Measurements from ENCODE around the gene PLIN5. TPM values are rescaled to one million over a fixed set of nuclear protein-coding genes. Genes with fewer than 3 reads are reported as not detected.

Gene PLIN5
- total RNA-seq, 4 donors from 2014 or later: 12.0 to 26.7 (median 19.1) TPM

GRCh38 chr19:4492337-4493103, 42.5 kb downstream of the PLIN5 start:
- TF ChIP-seq POLR2A (IDR thresholded peaks at IDR 0.05) (no peak), CTCF (IDR thresholded peaks at IDR 0.05) (no peak), EP300 (IDR thresholded peaks at IDR 0.05) (no peak)
- peaks cover 6 to 91% (median 14%) of the 10 kb centered on the region in 3 donors for H3K36me3 ChIP-seq
- 88 to 92% methylated on average over 3 of the region's 3 CpGs for WGBS, 2 donors

GRCh38 chr19:4491446-4491845, 43.6 kb downstream of the PLIN5 start:
- H3K4me1 ChIP-seq: no peaks in the 10 kb centered on the region
- H3K27me3 ChIP-seq: no peaks in the 10 kb centered on the region
- peaks cover 4 to 91% (median 13%) of the 10 kb centered on the region in 3 donors for H3K36me3 ChIP-seq
- TF ChIP-seq CTCF (IDR thresholded peaks at IDR 0.05): no peak
- TF ChIP-seq POLR2A (IDR thresholded peaks at IDR 0.05): no peak
- no peak for TF ChIP-seq EP300 (IDR thresholded peaks at IDR 0.05)
- H3K27ac ChIP-seq: no peak overlapping the region
- WGBS, 2 donors: 94 to 95% methylated on average over 21 of the region's 21 CpGs
- H3K9me3 ChIP-seq: no peaks in the 10 kb centered on the region
- H3K4me3 ChIP-seq: no peak overlapping the region
- no peak for DNase-seq (ENCODE audit: low spot score in 2 of 2)

More at GRCh38 chr19:4492337-4493103, 42.5 kb downstream of the PLIN5 start:
- Histone ChIP-seq H3K9me3 (no peaks in the 10 kb centered on the region), H3K27ac (no peak overlapping the region), H3K4me3 (no peak overlapping the region), H3K27me3 (no peaks in the 10 kb centered on the region), H3K4me1 (no peaks in the 10 kb centered on the region)
- DNase-seq (ENCODE audit: low spot score in 2 of 2): no peak

GRCh38 chr19:4488496-4488895, 46.5 kb downstream of the PLIN5 start:
- Histone ChIP-seq H3K27me3 (no peaks in the 10 kb centered on the region), H3K4me3 (no peak overlapping the region), H3K36me3 (peaks cover 2 to 80% (median 2%) of the 10 kb centered on the region in 3 donors), H3K9me3 (no peaks in the 10 kb centered on the region), H3K4me1 (no peaks in the 10 kb centered on the region), H3K27ac (no peak overlapping the region)
- WGBS, 2 donors: 92 to 95% methylated on average over 29 of the region's 29 CpGs
- TF ChIP-seq EP300 (IDR thresholded peaks at IDR 0.05) (no peak), CTCF (IDR thresholded peaks at IDR 0.05) (no peak), POLR2A (IDR thresholded peaks at IDR 0.05) (no peak)
- DNase-seq (ENCODE audit: low spot score in 2 of 2): no peak

- no peaks in the 10 kb centered on the region for H3K27me3 ChIP-seq
- WGBS, 2 donors: 79 to 85% methylated on average over 10 to 11 of the region's 11 CpGs
- peaks cover 0 to 85% (median 0%) of the 10 kb centered on the region in 3 donors for H3K36me3 ChIP-seq
- no peaks in the 10 kb centered on the region for H3K9me3 ChIP-seq
- DNase-seq (ENCODE audit: low spot score in 2 of 2): no peak
- no peak overlapping the region for H3K27ac ChIP-seq
- no peaks in the 10 kb centered on the region for H3K4me1 ChIP-seq
- H3K4me3 ChIP-seq: no peak overlapping the region
- TF ChIP-seq CTCF (IDR thresholded peaks at IDR 0.05): no peak
- no peak for TF ChIP-seq EP300 (IDR thresholded peaks at IDR 0.05)
- no peak for TF ChIP-seq POLR2A (IDR thresholded peaks at IDR 0.05)
Observed at GRCh38 chr19:4487572-4487971, 47.5 kb downstream of the PLIN5 start.

- no peak overlapping the region for H3K27ac ChIP-seq
- H3K4me3 ChIP-seq: no peak overlapping the region
- H3K9me3 ChIP-seq: no peaks in the 10 kb centered on the region
- TF ChIP-seq EP300 (IDR thresholded peaks at IDR 0.05) (no peak), POLR2A (IDR thresholded peaks at IDR 0.05) (no peak), CTCF (IDR thresholded peaks at IDR 0.05) (no peak)
- WGBS, 2 donors: 87 to 91% methylated on average over 19 of the region's 19 CpGs
- no peaks in the 10 kb centered on the region for H3K4me1 ChIP-seq
- no peaks in the 10 kb centered on the region for H3K27me3 ChIP-seq
- peaks cover 0 to 86% (median 0%) of the 10 kb centered on the region in 3 donors for H3K36me3 ChIP-seq
- DNase-seq (ENCODE audit: low spot score in 2 of 2): no peak
Observed at GRCh38 chr19:4483385-4483784, 51.6 kb downstream of the PLIN5 start.

Measured in tibial nerve (tissue), 4 donors.